GM12873 (cell line): Measurements from ENCODE around the gene GRB14.
A peak's percentile ranks its signal among the peaks of the same experiment; 100 is the strongest.

Experiments used
- TF ChIP-seq, protein P1 (sequence below): IDR thresholded peaks from 2 replicates; pipeline ENCODE4 v1.5.1; 2012; ENCODE audit warnings: low read depth, mild to moderate bottlenecking, moderate library complexity, low read length, control low read depth; ENCODE audit not compliant: insufficient read depth; ENCODE audit errors: missing control alignments

GRB14 gene

DNA sequence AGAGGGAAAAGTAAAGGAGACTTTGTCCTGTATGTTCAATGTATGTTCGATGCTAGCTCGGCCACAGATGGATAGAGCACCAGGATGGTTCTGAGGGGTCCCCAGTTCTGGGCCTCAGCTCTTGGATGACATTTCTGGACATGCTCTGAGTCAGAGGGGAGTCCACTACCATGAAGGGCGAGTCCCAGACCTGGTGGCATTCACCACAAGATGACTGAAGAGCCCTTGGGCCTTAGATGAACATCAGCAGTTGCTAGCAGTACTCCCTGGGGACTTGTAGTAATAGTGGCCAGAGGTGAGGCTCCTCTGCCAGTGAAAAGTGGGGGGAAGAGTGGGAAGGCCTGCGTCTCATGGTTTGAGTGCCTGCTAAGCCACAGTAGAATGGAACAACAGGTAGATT lies 109.5 kb downstream of the GRB14 start:
- TF ChIP-seq, protein P1, sequence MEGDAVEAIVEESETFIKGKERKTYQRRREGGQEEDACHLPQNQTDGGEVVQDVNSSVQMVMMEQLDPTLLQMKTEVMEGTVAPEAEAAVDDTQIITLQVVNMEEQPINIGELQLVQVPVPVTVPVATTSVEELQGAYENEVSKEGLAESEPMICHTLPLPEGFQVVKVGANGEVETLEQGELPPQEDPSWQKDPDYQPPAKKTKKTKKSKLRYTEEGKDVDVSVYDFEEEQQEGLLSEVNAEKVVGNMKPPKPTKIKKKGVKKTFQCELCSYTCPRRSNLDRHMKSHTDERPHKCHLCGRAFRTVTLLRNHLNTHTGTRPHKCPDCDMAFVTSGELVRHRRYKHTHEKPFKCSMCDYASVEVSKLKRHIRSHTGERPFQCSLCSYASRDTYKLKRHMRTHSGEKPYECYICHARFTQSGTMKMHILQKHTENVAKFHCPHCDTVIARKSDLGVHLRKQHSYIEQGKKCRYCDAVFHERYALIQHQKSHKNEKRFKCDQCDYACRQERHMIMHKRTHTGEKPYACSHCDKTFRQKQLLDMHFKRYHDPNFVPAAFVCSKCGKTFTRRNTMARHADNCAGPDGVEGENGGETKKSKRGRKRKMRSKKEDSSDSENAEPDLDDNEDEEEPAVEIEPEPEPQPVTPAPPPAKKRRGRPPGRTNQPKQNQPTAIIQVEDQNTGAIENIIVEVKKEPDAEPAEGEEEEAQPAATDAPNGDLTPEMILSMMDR: no peak

GRCh38 chr2:164510895-164511294 lies 110.4 kb downstream of the GRB14 start:
- TF ChIP-seq, protein P1: no peak

- TF ChIP-seq, protein P1: no peak
Measured at GRCh38 chr2:164509137-164509877, 112.0 kb downstream of the GRB14 start.

DNA sequence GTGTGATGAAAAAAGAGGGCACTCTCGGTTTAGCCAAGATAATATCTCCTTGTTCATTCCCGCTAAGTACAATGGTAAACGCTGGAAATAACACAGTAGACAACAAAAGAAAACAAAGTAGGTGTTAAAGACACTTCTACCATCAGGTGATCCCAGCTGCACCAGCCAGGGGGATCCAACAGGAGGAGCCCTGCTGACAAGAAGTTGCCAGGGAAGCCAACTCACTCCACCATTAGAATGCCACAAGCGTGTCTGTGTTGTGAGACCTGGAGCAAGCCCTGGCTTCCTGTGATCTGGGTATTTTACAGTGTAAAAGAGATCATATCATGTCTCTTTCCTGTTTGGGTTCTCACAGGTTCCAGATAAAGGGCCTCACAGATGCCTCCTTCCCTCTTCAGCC lies 117.0 kb downstream of the GRB14 start:
- TF ChIP-seq, protein P1: peak; percentile 44

- TF ChIP-seq, protein P1: no peak
Measured at GRCh38 chr2:164498836-164499235, 122.4 kb downstream of the GRB14 start.

- TF ChIP-seq, protein P1: no peak
Measured at GRCh38 chr2:164496881-164497280, 124.4 kb downstream of the GRB14 start.

DNA sequence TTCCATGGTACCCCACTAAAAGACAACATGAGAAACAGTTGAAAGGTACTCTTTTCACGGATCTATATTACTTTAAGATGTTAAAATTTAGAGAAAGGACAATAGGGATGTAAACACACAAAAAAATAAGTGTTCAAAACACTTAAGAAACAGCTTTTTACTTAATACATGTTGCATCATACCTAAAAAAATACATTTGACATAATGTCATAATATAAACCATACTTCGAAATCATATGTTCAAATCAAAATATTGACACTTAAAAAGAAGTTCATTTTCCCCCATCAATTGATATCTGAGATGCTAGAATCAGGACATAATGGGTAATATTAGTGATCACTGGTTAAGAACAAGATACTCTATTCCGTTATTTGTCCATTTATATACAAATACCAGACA lies 124.9 kb downstream of the GRB14 start:
- TF ChIP-seq, protein P1: no peak
